Measurements from ENCODE around the gene TAF12.
"Not testable (repeated sequence)": the region's sequence is repeated elsewhere in the genome, so short reads cannot be mapped to it uniquely, and the experiment has no call there.

Gene TAF12

GRCh38 chr1:28581531-28582247 is 61.2 kb downstream of the TAF12 start:
- DNase-seq (ENCODE audit: low spot score), result peak; percentile 97

DNA sequence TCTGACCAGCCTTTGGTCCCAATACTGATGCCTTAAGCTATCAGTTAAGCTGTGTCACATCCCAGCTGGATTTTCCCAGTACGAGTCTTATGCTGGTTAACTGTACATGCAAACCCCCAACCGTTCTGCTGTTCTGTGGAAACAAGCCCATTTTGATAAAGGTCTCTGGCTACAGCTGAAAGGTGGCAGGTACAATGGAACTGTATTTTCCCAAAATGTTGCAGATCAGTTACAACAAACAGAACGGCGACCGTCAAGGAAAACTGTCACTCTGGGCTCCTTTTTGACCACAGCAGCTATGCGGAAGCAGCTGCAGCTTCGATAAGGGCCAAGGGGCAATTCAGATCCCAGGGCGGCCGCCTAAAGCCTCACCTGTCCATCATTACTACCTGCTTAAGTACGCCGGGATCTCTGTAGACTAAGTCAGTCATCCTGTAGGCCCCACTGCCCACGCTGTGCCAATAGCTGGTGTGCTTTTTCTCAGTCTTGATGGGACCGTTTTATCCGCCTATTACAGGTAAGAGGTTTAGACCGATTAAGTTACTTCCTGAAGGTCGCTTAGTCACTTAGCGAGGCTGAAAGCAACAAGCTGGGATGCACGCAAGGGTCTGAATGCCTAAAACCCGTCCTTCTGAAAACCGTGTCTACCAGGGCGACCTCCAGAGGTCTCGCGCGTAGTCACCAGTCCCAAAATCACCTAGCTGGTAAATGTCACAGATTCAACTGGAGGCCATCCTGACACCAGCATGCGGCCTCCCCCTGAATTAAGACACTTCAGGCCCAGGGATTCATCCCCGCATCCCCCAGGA is 61.9 kb downstream of the TAF12 start:
- DNase-seq (ENCODE audit: low spot score), result peak; percentile 68

- DNase-seq (ENCODE audit: low spot score), result peak; percentile 53
Observed at GRCh38 chr1:28579401-28579800, 63.5 kb downstream of the TAF12 start.

DNA sequence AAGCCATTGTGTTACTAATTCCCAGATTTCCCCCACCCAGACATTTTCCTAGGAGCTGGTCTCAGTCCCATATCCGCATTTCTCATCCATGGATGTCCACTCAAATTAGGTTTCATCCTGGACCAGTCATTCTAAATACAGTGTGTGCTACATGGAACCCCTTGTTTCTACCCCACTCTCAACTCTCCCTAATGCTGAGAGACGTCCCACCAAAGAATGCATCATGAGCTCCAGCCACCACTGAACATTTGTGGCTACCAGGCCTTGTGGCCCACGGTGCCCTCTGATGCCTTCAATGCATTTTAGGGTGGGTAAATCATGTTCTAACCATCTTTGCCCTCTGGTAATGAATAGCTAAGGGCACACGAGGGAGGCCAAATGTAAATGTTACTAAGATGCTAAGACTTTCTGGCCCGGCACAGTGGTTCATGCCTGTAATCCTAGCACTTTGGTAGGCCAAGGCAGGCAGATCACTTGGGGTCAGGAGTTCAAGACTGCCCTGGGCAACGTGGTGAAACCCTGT is 64.1 kb downstream of the TAF12 start:
- no peak for DNase-seq (ENCODE audit: low spot score)

DNA sequence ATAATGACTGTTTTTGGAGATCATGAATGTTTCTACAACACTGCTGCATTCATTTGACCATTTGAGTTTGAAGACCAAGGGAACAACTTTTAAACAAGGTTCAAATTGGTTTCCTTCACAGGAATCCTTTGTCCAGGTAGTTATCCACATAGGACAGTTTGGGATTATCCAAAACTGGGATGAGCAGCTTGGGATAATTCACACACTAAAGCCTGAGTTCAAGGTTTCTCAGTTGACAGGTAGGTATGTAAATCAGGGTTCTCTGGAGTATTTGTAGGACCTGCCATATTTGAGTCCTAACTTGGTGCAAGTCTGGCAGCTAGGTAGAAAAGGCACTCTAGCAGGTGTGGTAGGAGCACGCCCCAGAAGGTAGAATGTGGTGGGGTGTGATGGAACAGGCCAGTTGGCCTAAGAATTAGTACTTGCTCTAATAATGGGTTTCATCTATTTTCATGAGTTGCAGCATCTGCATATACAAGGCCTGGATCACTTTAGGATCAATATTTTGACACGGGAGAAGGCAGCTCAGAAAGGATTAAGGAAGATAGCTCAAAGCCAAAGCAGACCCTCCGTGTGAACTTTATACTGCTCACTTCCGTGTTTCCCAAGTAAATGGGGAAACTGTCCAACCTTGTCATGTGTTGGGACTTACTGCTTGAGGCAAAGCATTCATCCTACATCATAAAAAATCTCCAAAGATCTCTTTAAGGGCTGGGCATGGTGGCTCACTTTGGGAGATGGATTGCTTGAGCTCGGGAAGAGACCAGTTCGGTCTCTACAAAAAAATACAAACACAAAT is 64.9 kb downstream of the TAF12 start:
- no peak for DNase-seq (ENCODE audit: low spot score)

GRCh38 chr1:28577052-28577678 is 65.7 kb downstream of the TAF12 start:
- DNase-seq (ENCODE audit: low spot score), result no peak

GRCh38 chr1:28573564-28573963 is 69.3 kb downstream of the TAF12 start:
- DNase-seq (ENCODE audit: low spot score), result no peak

DNA sequence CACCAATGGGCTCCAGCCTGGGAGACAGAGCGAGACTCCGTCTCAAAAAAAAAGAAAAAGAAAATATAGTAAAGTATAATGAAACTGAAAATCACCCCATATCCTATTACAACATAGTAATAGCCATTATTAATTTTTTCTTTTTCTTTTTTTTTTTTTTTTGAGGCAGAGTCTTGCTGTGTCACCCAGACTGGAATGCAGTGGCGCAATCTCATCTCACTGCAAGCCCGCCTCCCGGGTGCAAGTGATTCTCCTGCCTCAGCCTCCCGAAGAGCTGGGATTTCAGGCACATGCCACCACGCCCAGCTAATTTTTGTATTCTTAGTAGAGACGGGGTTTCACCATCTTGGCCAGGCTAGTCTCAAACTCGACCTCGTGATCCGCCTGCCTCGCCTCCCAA is 70.0 kb downstream of the TAF12 start:
- DNase-seq (ENCODE audit: low spot score), result not testable (repeated sequence)

DNA sequence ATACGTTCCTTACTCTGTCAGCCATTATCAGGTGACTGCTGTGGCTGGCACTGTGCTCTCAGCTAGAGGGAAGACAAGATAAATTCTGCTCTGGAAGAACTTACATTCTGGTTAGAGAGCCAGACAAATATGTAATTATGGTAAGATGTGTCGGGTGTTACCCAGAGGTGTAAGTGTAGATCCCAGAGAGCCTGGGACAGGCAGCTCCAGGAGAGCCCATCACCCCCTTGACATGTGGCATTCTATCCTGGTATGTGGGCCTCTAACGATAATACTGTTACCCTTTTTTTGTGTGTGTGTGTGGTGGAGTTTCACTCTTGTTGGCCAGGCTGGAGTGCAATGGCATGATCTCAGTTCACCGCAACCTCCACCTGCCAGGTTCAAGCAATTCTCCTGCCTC is 71.0 kb downstream of the TAF12 start:
- no peak for DNase-seq (ENCODE audit: low spot score)

DNA sequence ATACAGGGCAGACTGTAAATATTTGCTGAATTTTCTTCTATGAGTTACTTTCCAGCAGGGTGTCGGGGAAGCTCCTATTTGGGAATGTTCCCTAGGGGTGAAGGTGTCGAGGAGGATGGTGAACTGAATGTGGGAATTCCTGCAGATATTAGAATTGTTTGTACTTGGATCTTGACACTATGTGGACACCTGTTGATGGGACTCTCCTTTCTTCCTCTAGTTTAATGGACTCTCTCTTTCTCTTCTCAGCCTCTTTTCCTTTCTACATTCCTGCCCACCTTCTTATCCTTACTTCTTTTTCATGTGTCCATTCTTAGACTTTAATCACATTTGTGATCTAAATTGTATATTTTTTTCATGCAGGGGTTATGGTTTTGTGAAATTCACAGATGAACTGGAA is 75.9 kb downstream of the TAF12 start:
- DNase-seq (ENCODE audit: low spot score), result no peak

DNA sequence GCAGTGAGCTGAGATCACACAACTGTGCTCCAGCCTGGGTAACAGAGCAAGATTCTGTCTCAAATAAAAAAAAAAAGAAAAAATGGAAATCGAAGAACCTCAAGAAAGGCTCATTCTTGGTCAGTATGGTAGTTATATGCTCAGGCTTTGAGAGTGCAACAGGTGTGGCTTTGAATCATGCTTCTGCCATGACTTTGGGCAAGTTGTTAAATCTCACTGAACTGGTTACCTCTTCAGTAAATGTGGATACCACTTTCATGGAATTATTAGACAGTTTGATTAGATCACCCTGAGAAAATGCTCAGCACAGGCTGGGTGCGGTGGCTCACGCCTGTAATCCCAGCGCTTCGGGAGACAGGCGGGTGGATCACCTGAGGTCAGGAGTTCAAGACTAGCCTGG is 77.1 kb downstream of the TAF12 start:
- DNase-seq (ENCODE audit: low spot score), result no peak

DNA sequence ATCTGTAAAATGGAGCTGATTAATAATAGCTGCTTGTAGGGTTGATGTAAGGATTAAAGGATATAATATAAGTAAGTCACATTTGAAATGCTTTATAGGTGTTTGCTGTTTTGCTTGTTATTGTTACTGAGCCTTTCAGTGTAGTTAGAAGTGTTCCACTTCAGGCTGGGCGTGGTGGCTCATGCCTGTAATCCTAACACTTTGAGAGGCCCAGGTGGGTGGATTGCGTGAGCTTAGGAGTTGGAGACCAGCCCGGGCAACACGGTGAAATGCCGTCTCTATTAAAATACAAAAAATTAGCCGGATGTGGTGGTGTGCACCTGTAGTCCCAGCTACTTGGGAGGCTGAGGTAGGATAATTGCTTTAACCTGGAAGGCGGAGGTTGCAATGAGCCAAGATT is 77.8 kb downstream of the TAF12 start:
- no peak for DNase-seq (ENCODE audit: low spot score)

GRCh38 chr1:28564310-28564709 is 78.6 kb downstream of the TAF12 start:
- no peak for DNase-seq (ENCODE audit: low spot score)

DNA sequence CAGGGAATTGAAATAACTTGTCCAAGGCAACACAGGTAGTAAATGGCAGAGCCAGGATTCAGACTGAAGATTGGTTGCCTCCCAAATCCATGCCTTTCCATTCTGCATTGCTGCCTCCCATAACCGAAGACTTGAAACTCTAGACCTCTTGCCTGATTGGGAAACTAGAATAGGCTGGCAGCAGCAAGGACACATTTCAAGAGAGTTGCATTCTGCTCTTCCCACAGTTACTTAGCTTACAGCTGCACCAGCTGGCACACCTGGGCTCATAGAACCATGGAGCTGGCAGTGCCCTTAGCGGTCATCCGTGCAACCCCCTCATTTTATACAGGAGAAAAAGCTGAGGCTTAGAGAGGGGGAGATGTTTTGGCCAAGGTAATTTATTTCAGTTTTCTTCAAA is 82.0 kb downstream of the TAF12 start:
- no peak for DNase-seq (ENCODE audit: low spot score)
